HFFc6 (cell line): ENCODE measurements around the gene DOK7. TPM values are rescaled to one million over a fixed set of nuclear protein-coding genes. Genes with fewer than 3 reads are reported as not detected.

Experiments used
- DNase-seq: peaks from one replicate; pipeline ENCODE4 v3.0.0-alpha.2; 2018
- H3K27ac Mint-ChIP-seq: 2 replicates; pipeline ENCODE4 v1.8.0; 2020; ENCODE audit warnings: mild to moderate bottlenecking, mixed read lengths
- H3K27me3 Mint-ChIP-seq: 2 replicates; pipeline ENCODE4 v1.8.0; 2021; ENCODE audit warnings: mild to moderate bottlenecking, moderate library complexity, mixed read lengths; ENCODE audit not compliant: insufficient read depth
- H3K36me3 Mint-ChIP-seq: 2 replicates; pipeline ENCODE4 v1.8.0; 2021; ENCODE audit warnings: low read depth, mixed read lengths
- H3K4me1 Mint-ChIP-seq: 2 replicates; pipeline ENCODE4 v1.8.0; 2020; ENCODE audit warnings: low read depth, mixed read lengths
- H3K4me3 Mint-ChIP-seq: 2 replicates; pipeline ENCODE4 v1.8.0; 2020; ENCODE audit warnings: mild to moderate bottlenecking, moderate library complexity, mixed read lengths
- H3K9me3 Mint-ChIP-seq: 2 replicates; pipeline ENCODE4 v1.8.0; 2020; ENCODE audit warnings: mild to moderate bottlenecking, mixed read lengths
- total RNA-seq, 6 experiments: library from RNA; stranded (reverse); fragmentation: NEBNext Ultra II Directional; extraction: Animal tissue kit (Norgen Biotek cat#: 25700); gene quantifications; 2 replicates in 1 of 6; 3 replicates in 5 of 6; pipeline ENCODE4 v1.2.3, GENCODE V29; 2021
- TF ChIP-seq, protein P1 (sequence below): fragments of 200-600 bp; sonication (generic); IDR thresholded peaks from 2 replicates; pipeline ENCODE4 v1.5.0; 2021; ENCODE audit warnings: antibody characterized with exemption, mild to moderate bottlenecking

The DOK7 gene
- total RNA-seq, 6 experiments from 2014 or later = not detected

DNA sequence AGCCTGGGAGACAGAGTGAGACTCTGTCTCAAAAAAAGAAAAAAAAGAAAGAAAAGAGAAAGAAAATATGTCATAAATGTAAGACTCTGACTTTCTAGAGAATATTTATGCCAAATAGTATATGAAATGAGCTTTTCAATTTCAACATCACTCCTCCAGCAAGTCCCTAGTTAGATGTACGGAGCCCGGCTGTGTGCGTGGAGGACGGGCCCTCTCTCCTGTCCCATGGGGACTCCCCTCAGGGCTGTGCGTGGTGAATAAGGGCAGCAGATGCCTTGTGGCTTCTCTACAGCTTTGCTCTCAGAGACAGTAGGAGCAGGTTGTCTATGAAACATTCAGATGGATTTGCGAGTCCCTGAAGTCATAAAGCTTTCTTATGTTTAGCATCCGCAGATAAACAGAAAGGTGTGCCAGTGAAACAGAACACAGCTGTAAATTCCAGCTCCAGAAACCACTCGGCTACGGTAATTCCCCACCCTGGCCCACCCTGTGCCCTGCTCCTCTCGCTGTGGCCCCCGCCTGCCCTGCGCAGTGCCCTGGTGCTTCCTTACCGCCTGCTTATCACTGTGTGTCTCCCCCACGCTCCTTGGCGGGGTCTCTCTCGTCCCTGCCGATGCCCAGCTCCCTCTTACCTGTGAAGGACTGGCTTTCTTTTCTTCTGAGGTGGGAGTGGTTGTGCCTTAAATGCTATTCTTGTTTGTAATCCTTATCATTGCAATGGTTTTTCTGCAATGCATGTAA is 35.2 kb upstream of the DOK7 start:
- Mint-ChIP-seq H3K27ac (no peak overlapping the region), H3K9me3 (no peaks in the 10 kb centered on the region), H3K4me3 (no peak overlapping the region), H3K4me1 (no peaks in the 10 kb centered on the region), H3K36me3 (no peaks in the 10 kb centered on the region), H3K27me3 (peaks cover 7% of the 10 kb centered on the region)
- no peak for DNase-seq
- TF ChIP-seq, protein P1, sequence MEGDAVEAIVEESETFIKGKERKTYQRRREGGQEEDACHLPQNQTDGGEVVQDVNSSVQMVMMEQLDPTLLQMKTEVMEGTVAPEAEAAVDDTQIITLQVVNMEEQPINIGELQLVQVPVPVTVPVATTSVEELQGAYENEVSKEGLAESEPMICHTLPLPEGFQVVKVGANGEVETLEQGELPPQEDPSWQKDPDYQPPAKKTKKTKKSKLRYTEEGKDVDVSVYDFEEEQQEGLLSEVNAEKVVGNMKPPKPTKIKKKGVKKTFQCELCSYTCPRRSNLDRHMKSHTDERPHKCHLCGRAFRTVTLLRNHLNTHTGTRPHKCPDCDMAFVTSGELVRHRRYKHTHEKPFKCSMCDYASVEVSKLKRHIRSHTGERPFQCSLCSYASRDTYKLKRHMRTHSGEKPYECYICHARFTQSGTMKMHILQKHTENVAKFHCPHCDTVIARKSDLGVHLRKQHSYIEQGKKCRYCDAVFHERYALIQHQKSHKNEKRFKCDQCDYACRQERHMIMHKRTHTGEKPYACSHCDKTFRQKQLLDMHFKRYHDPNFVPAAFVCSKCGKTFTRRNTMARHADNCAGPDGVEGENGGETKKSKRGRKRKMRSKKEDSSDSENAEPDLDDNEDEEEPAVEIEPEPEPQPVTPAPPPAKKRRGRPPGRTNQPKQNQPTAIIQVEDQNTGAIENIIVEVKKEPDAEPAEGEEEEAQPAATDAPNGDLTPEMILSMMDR = no peak

- H3K27ac Mint-ChIP-seq = no peak overlapping the region
- no peaks in the 10 kb centered on the region for H3K9me3 Mint-ChIP-seq
- no peaks in the 10 kb centered on the region for H3K36me3 Mint-ChIP-seq
- H3K27me3 Mint-ChIP-seq = peaks cover 5% of the 10 kb centered on the region
- no peak for DNase-seq
- no peak overlapping the region for H3K4me3 Mint-ChIP-seq
- H3K4me1 Mint-ChIP-seq = no peaks in the 10 kb centered on the region
- TF ChIP-seq, protein P1 = no peak
Observed at GRCh38 chr4:3429651-3430050, 33.5 kb upstream of the DOK7 start.

- H3K4me1 Mint-ChIP-seq = no peaks in the 10 kb centered on the region
- H3K27me3 Mint-ChIP-seq = peaks cover 5% of the 10 kb centered on the region
- no peaks in the 10 kb centered on the region for H3K9me3 Mint-ChIP-seq
- no peak overlapping the region for H3K27ac Mint-ChIP-seq
- H3K4me3 Mint-ChIP-seq = no peak overlapping the region
- TF ChIP-seq, protein P1 = no peak
- H3K36me3 Mint-ChIP-seq = no peaks in the 10 kb centered on the region
- no peak for DNase-seq
Observed at GRCh38 chr4:3430524-3430923, 32.6 kb upstream of the DOK7 start.

- Mint-ChIP-seq H3K4me1 (0 out of 2 replicates have a peak, but pooled peaks cover under 1% of the 10 kb centered on the region), H3K36me3 (no peaks in the 10 kb centered on the region), H3K27ac (no peak overlapping the region), H3K4me3 (no peak overlapping the region), H3K9me3 (no peaks in the 10 kb centered on the region), H3K27me3 (peaks cover 5% of the 10 kb centered on the region)
- TF ChIP-seq, protein P1 = no peak
- DNase-seq = no peak
Observed at GRCh38 chr4:3431446-3431993, 31.6 kb upstream of the DOK7 start.

- TF ChIP-seq, protein P1 = no peak
- Mint-ChIP-seq H3K9me3 (no peaks in the 10 kb centered on the region), H3K27me3 (peaks cover 5% of the 10 kb centered on the region), H3K4me3 (no peak overlapping the region), H3K4me1 (peaks cover 10% of the 10 kb centered on the region; the same call in 1 of the 2 replicates), H3K36me3 (no peaks in the 10 kb centered on the region), H3K27ac (no peak overlapping the region)
- no peak for DNase-seq
Observed at GRCh38 chr4:3432381-3432790, 30.7 kb upstream of the DOK7 start.
